Lower leg skin (tissue), 4 donors: Measurements from ENCODE around the gene TRIM25. TPM values are rescaled to one million over a fixed set of nuclear protein-coding genes. Genes with fewer than 3 reads are reported as not detected.
"Not testable (repeated sequence)": the region's sequence is repeated elsewhere in the genome, so short reads cannot be mapped to it uniquely, and the experiment has no call there.

Source experiments
- DNase-seq, 2 donors: peaks; one replicate each; pipeline ENCODE4 v3.0.0-alpha.2; 2019; ENCODE audit warnings: low spot score in 2 of 2
- H3K4me3 ChIP-seq: fragments of 200-600 bp; sonication (generic); 2 replicates; pipeline ENCODE4 v1.5.1; 2017; ENCODE audit warnings: mild to moderate bottlenecking, low read depth; ENCODE audit not compliant: poor library complexity, severe bottlenecking
- POLR2A ChIP-seq, 2 donors: fragments of 450-650 bp; IDR thresholded peaks; one replicate each; pipeline ENCODE4 v1.6.1; 2016 to 2017; ENCODE audit warnings: antibody characterized with exemption in 2 of 2, mild to moderate bottlenecking in 1 of 2, moderate library complexity in 1 of 2
- WGBS, 2 donors: methylation state at CpG; one replicate each; pipeline ENCODE4 v1.1.5; 2018; 5-methylcytosine and 5-hydroxymethylcytosine counted together
- intact Hi-C: fragments of 100-400 bp; cut with DNase I; formaldehyde crosslinking; loops from one replicate; pipeline ENCODE4 v1.15.0; 2023; ENCODE audit warnings: low total_unique reads
- total RNA-seq, 4 donors: library from RNA; depleted of rRNA; stranded (reverse); fragments of >200 nt; gene quantifications; one replicate each; pipeline ENCODE4 v1.1.0, GENCODE V29; 2016
- TF ChIP-seq, protein P1 (sequence below), 3 donors: fragments of 450-650 bp; IDR thresholded peaks; one replicate each; pipeline ENCODE4 v1.5.1; 2016; ENCODE audit warnings: antibody characterized with exemption in 3 of 3, mild to moderate bottlenecking in 3 of 3, moderate library complexity in 2 of 3

TRIM25 gene
- total RNA-seq, 4 donors from 2014 or later: 28.5 to 37.9 (median 34.5) TPM

GRCh38 chr17:56947741-56948140 lies 33.9 kb upstream of the TRIM25 start:
- no peak for TF ChIP-seq POLR2A (IDR thresholded peaks at IDR 0.05)
- TF ChIP-seq, protein P1, sequence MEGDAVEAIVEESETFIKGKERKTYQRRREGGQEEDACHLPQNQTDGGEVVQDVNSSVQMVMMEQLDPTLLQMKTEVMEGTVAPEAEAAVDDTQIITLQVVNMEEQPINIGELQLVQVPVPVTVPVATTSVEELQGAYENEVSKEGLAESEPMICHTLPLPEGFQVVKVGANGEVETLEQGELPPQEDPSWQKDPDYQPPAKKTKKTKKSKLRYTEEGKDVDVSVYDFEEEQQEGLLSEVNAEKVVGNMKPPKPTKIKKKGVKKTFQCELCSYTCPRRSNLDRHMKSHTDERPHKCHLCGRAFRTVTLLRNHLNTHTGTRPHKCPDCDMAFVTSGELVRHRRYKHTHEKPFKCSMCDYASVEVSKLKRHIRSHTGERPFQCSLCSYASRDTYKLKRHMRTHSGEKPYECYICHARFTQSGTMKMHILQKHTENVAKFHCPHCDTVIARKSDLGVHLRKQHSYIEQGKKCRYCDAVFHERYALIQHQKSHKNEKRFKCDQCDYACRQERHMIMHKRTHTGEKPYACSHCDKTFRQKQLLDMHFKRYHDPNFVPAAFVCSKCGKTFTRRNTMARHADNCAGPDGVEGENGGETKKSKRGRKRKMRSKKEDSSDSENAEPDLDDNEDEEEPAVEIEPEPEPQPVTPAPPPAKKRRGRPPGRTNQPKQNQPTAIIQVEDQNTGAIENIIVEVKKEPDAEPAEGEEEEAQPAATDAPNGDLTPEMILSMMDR (IDR thresholded peaks at IDR 0.05): no peak
- intact Hi-C loops: no loop called here
- WGBS, 2 donors: 58 to 69% methylated on average over 1 of the region's 1 CpG
- no peak for DNase-seq
- H3K4me3 ChIP-seq: no peak overlapping the region

- WGBS, 2 donors: 80 to 84% methylated on average over 3 of the region's 3 CpGs
- no peak for DNase-seq
- TF ChIP-seq POLR2A (IDR thresholded peaks at IDR 0.05): no peak
- TF ChIP-seq, protein P1 (IDR thresholded peaks at IDR 0.05): no peak
- intact Hi-C loops: no loop called here
- H3K4me3 ChIP-seq: no peak overlapping the region
These were observed 32.2 kb upstream of the TRIM25 start for GRCh38 chr17:56945938-56946505.

DNA sequence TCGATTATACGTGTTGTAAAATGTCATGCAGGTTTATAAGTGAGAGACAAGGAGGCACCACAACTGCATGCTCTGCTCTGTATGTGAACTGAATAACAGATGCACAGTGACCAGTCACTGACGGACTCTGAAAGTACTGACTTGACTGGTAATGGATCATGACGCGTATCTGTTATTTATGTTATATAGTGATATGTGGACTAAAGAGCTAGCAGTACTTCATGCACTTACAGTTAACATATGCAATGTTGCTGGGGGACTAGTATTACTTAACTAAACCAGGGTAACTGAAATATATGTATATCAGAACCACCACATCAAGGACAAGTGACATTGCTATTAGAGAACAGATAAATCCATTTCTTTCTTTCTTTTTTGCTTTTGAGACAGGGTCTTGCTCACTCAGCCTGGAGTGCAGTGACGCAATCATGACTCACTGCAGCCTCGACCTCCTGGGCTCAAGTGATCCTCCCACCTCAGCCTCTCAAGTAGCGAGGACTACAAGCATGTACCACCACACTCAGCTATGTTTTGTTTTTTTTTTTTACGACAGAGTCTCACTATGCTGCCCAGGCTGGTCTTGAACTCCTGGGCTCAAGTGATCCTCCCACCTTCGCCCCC lies 29.8 kb upstream of the TRIM25 start:
- 89 to 91% methylated on average over 10 of the region's 10 CpGs for WGBS, 2 donors
- no peak for DNase-seq
- no peak overlapping the region for H3K4me3 ChIP-seq
- intact Hi-C loops: no loop called here
- TF ChIP-seq, protein P1 (IDR thresholded peaks at IDR 0.05): no peak
- no peak for TF ChIP-seq POLR2A (IDR thresholded peaks at IDR 0.05)

- intact Hi-C loops: loop anchor here (5.0 kb wide), 1 partner anchor 118 kb away; no protein-coding TSS in a partner anchor
- H3K4me3 ChIP-seq: no peak overlapping the region
- TF ChIP-seq, protein P1 (IDR thresholded peaks at IDR 0.05): peak in 1 of 3 donors; percentile 65
- no peak for TF ChIP-seq POLR2A (IDR thresholded peaks at IDR 0.05)
- no peak for DNase-seq
- WGBS, 2 donors: 55 to 59% methylated on average over 11 of the region's 11 CpGs
These were observed 26.1 kb upstream of the TRIM25 start for GRCh38 chr17:56939869-56940484.

- intact Hi-C loops: loop anchor here (5.0 kb wide), 1 partner anchor 116 kb away; no protein-coding TSS in a partner anchor
- not testable (repeated sequence) for DNase-seq, H3K4me3 ChIP-seq
- WGBS, 2 donors: 84 to 88% methylated on average over 5 of the region's 5 CpGs
These were observed 24.4 kb upstream of the TRIM25 start for GRCh38 chr17:56938206-56938605.

DNA sequence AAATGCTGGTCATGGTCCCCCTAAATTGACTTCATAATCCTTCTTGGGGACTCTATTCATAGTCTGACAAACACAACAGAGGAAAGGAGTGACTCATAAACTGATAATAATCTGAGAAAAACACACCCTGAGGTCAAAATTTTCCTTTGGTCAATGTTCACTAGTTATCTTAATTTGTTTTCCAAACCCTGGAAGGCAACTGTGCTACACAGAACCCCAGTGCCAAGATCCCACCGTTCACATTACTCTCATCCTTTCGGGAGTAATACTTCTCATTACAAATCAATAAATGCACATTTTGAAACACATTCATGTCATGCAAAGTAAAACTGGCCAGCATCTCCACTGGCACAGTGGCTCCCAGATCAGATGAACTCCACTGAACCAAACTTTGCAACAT lies 23.8 kb upstream of the TRIM25 start:
- no peak overlapping the region for H3K4me3 ChIP-seq
- DNase-seq: no peak
- TF ChIP-seq, protein P1 (IDR thresholded peaks at IDR 0.05): no peak
- intact Hi-C loops: loop anchor here (5.0 kb wide), 1 partner anchor 115 kb away; no protein-coding TSS in a partner anchor
- WGBS, 2 donors: 53 to 70% methylated on average over 2 of the region's 2 CpGs
